ES-I3 (cell line): ENCODE measurements around the gene PACSIN1.
A peak's percentile ranks its signal among the peaks of the same experiment; 100 is the strongest.

Experiments
- H3K36me3 ChIP-seq: 2 replicates; pipeline ENCODE4 v1.6.1; 2013; ENCODE audit warnings: mild to moderate bottlenecking, low read length, control low read depth, moderate library complexity; ENCODE audit not compliant: insufficient read depth
- H3K4me1 ChIP-seq: 2 replicates; pipeline ENCODE4 v1.6.1; 2013; ENCODE audit warnings: mild to moderate bottlenecking, control low read depth, low read length; ENCODE audit not compliant: insufficient read depth
- H3K9ac ChIP-seq: 2 replicates; pipeline ENCODE4 v1.6.1; 2013; ENCODE audit warnings: low read depth, mild to moderate bottlenecking, low read length, moderate library complexity
- H3K9me3 ChIP-seq: 2 replicates; pipeline ENCODE4 v1.6.1; 2013; ENCODE audit warnings: mild to moderate bottlenecking, low read length, moderate library complexity; ENCODE audit not compliant: control insufficient read depth, insufficient read depth

Gene PACSIN1

DNA sequence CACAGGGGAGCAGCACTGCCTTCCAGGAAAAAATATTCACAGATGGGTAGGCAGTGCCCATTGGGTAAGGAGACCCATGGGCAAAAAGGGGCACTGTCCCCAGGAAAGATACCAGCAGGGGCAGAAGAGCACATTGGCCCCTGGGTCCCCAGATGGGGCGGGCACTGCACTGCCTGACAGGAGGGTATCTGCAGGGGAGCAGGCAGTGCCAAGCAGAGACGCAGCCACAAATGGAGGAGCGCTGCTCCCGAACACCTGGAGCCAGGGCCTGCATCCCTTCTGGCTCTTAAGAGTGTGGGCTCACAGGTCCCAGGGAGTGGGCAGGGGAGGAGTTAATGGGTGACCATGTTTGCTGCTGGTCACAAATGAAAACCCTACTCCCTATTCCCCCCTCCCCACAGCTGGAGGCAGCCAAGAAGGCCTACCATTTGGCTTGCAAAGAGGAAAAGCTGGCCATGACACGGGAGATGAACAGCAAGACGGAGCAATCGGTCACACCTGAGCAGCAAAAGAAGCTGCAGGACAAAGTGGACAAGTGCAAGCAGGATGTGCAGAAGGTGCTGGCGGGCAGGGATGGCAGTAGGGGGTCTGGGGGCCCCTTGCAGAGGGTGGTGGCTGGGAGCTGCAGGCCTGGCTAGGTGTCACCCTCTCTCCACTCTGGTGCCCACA, 63.3 kb downstream of the PACSIN1 start:
- H3K9ac ChIP-seq, result no peak overlapping the region
- peaks cover 18% of the 10 kb centered on the region for H3K4me1 ChIP-seq
- no peaks in the 10 kb centered on the region for H3K9me3 ChIP-seq
- H3K36me3 ChIP-seq, result no peaks in the 10 kb centered on the region; the same call in 1 of the 2 replicates

- H3K9ac ChIP-seq, result no peak overlapping the region
- H3K9me3 ChIP-seq, result no peaks in the 10 kb centered on the region
- peaks cover 18% of the 10 kb centered on the region for H3K4me1 ChIP-seq
- no peaks in the 10 kb centered on the region; the same call in 1 of the 2 replicates for H3K36me3 ChIP-seq
These were observed 63.9 kb downstream of the PACSIN1 start for GRCh38 chr6:34529665-34530327.

- no peaks in the 10 kb centered on the region; the same call in 1 of the 2 replicates for H3K36me3 ChIP-seq
- H3K9ac ChIP-seq, result peak overlapping the region; percentile 76
- H3K9me3 ChIP-seq, result no peaks in the 10 kb centered on the region
- H3K4me1 ChIP-seq, result peaks cover 18% of the 10 kb centered on the region
These were observed 65.0 kb downstream of the PACSIN1 start for GRCh38 chr6:34530753-34531365.

DNA sequence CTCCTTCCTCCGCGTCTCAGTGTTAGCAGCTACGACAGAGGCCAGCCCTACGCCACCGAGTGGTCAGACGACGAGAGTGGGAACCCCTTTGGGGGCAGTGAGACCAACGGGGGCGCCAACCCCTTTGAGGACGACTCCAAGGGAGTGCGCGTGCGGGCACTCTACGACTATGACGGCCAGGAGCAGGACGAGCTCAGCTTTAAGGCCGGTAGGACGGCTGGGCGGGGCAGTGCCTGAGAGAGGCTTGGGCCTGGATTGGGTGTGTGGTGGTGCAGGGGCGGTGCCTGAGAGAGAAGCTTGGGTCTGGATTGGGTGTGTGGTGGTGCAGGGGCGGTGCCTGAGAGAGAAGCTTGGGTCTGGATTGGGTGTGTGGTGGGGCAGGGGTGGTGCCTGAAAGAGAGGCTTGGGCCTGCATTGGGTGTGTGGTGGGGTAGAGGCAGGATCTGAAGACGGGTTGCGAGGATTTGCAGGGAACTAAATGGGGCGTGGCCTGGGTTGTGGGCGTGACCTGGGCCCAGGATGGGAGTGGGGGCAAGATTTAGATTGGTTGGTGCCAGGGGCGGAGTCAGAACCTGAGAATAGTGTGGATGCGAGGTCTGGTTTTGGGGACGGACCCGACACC, 65.8 kb downstream of the PACSIN1 start:
- peak overlapping the region; percentile 76 for H3K9ac ChIP-seq
- peaks cover 11% of the 10 kb centered on the region; the same call in 1 of the 2 replicates for H3K4me1 ChIP-seq
- H3K36me3 ChIP-seq, result no peaks in the 10 kb centered on the region
- no peaks in the 10 kb centered on the region for H3K9me3 ChIP-seq

DNA sequence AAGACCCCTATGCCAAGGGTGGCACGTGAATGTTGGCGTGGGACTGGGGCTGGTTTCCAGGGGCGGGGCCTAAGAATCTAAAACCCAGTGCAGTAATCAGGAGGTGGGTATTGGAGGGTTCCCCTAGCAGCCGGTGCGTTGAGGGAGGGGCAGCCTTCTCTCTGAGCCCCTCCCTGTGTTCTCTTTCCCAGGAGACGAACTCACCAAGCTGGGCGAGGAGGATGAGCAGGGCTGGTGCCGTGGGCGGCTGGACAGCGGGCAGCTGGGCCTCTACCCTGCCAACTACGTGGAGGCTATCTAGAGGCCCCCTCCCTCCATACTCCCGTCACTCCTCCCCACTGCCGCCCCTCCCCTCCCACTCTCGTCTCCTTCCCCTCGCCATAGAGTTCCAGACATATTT, 66.4 kb downstream of the PACSIN1 start:
- H3K36me3 ChIP-seq, result no peaks in the 10 kb centered on the region
- peak overlapping the region; percentile 75; the same call in 1 of the 2 replicates for H3K9ac ChIP-seq
- peaks cover 10% of the 10 kb centered on the region; the same call in 1 of the 2 replicates for H3K4me1 ChIP-seq
- H3K9me3 ChIP-seq, result no peaks in the 10 kb centered on the region

GRCh38 chr6:34534146-34534545, 68.3 kb downstream of the PACSIN1 start:
- Histone ChIP-seq H3K9me3 (no peaks in the 10 kb centered on the region), H3K4me1 (no peaks in the 10 kb centered on the region), H3K36me3 (no peaks in the 10 kb centered on the region), H3K9ac (no peak overlapping the region)

GRCh38 chr6:34534656-34535055, 68.8 kb downstream of the PACSIN1 start:
- Histone ChIP-seq H3K9ac (no peak overlapping the region), H3K4me1 (no peaks in the 10 kb centered on the region), H3K9me3 (no peaks in the 10 kb centered on the region), H3K36me3 (no peaks in the 10 kb centered on the region)

GRCh38 chr6:34535199-34535598, 69.3 kb downstream of the PACSIN1 start:
- Histone ChIP-seq H3K9ac (no peak overlapping the region), H3K4me1 (no peaks in the 10 kb centered on the region), H3K36me3 (no peaks in the 10 kb centered on the region), H3K9me3 (no peaks in the 10 kb centered on the region)

GRCh38 chr6:34535646-34536045, 69.8 kb downstream of the PACSIN1 start:
- no peak overlapping the region for H3K9ac ChIP-seq

DNA sequence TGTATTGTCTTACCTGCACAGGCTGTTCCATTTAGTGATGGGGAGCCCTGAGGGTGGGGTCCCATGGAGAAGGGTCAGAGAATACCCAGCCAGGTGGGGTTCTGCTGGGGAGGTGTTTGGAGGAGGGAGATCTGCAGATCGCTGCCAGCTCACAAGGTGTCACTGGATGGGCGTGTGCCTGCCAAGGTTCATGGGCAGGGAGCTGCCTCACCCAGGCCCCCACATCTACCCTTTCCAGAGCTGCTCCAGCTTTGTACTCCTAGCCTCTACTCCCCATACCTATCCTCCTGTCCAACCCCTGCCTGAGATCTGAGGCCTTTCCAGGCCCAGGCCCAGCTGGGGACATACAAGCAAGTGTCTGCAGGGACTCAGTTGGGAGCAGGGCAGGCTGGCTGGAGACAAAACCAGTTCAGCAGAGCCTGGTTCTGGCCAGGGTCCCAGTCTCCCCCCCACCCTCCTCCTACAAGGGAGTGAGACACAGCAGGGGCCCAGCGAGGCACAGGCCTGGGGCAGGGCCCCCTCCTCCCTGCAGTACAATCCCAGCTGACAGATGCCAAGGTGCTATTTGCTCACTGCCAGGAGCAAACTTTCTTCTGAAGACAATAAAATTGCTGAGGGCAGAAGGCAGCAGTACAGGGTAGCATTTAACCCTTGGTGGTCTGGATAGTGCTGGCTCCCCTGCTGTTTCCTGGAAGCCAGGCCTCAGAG, 70.5 kb downstream of the PACSIN1 start:
- Histone ChIP-seq H3K36me3 (no peaks in the 10 kb centered on the region), H3K9me3 (no peaks in the 10 kb centered on the region), H3K9ac (no peak overlapping the region), H3K4me1 (no peaks in the 10 kb centered on the region)

More at GRCh38 chr6:34535646-34536045, 69.8 kb downstream of the PACSIN1 start:
- Histone ChIP-seq H3K4me1 (no peaks in the 10 kb centered on the region), H3K9me3 (no peaks in the 10 kb centered on the region), H3K36me3 (no peaks in the 10 kb centered on the region)

DNA sequence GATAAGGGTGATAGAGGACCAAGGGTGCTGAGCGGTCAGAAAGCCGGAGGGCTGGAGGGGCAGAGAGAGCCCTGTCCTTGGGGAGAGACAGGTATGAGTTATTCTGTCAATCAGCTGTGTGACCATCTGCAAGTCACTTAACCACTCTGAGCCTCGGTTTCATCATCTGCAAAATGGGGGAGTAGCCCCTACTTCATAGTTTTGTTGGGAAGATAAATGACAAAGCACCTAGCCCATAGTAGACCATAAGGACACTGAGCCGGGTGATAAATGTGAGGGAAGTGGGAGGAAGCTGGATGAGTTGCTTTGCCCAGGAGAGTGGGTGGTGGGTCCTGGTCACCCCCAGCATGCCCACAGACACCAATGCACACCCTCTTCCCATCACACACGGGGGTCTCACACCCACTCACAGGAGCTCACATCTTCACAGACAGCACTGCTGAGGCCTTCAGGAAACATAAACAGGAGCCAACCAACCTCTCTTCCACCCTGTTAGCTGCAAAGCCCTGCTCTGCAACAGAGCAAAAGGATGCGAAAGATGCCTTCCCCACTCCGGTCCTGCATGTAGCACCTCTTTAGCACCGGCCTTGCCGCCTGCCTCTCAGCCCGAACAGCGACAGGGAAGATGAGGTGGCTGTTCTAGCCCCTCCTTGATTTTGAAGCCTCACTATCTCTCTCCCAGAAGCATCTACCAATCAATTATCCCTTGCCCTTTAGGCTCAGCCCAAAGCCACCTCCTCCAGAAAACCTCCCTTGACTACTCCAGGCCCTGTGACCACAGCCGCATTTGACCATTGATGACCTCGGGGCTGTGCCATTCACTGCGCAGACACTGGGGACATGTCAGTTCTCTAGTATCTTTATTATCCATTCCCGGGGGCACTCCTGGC, 71.3 kb downstream of the PACSIN1 start:
- Histone ChIP-seq H3K4me1 (no peaks in the 10 kb centered on the region), H3K9me3 (no peaks in the 10 kb centered on the region), H3K9ac (no peak overlapping the region), H3K36me3 (no peaks in the 10 kb centered on the region)

GRCh38 chr6:34537922-34538550, 72.2 kb downstream of the PACSIN1 start:
- Histone ChIP-seq H3K36me3 (no peaks in the 10 kb centered on the region), H3K9me3 (no peaks in the 10 kb centered on the region), H3K4me1 (no peaks in the 10 kb centered on the region), H3K9ac (no peak overlapping the region)

GRCh38 chr6:34538581-34538980, 72.7 kb downstream of the PACSIN1 start:
- H3K36me3 ChIP-seq, result no peaks in the 10 kb centered on the region
- H3K9me3 ChIP-seq, result no peaks in the 10 kb centered on the region
- H3K4me1 ChIP-seq, result peaks cover 3% of the 10 kb centered on the region; the same call in 1 of the 2 replicates
- H3K9ac ChIP-seq, result no peak overlapping the region
